ENCODE measurements around the gene TBC1D4.

- no peak for TF ChIP-seq CTCF (IDR thresholded peaks at IDR 0.05 in 4 of 5, conservative IDR thresholded peaks at IDR 0.05 in 1 of 5)
- TF ChIP-seq POLR2A (IDR thresholded peaks at IDR 0.05), result no peak
These were observed 25.3 kb upstream of the TBC1D4 start for GRCh38 chr13:75507027-75508001.
